ENCODE results near the gene CCDC159. TPM values are rescaled to one million over a fixed set of nuclear protein-coding genes. Genes with fewer than 3 reads are reported as not detected.

CCDC159 gene
- total RNA-seq, 2 donors from 2014 or later, result 12.2 to 15.2 TPM

DNA sequence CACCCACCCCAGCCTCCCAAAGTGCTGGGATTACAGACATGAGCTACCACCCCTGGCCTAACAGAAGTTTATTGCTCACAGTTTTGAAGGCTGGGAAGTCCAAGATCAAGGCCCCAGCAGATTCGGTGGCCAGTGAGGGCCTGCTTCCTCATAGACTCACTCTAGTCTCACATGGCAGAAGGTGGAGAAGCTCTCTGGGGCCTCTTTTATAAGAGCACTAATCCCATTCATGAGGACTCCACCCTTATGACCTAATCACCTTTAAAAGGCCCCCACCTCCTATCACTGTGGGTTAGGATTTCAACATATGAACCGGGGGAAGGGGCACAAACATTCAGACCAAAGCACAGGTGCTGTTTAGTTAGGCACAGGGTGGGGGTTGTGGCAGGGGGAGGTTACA is 21.2 kb downstream of the CCDC159 start:
- H3K4me3 Mint-ChIP-seq, result no peak overlapping the region
- Histone ChIP-seq H3K27me3 (ENCODE audit: control insufficient read depth, insufficient read depth, low read length, poor library complexity, severe bottlenecking) (no peaks in the 10 kb centered on the region), H3K27ac (ENCODE audit: low read depth, low read length) (no peak overlapping the region), H3K4me3 (ENCODE audit: low read length) (no peak overlapping the region), H3K9me3 (ENCODE audit: control insufficient read depth, low read length) (no peaks in the 10 kb centered on the region), H3K4me1 (ENCODE audit: control insufficient read depth, insufficient read depth, low read length) (no peaks in the 10 kb centered on the region), H3K36me3 (ENCODE audit: control insufficient read depth, insufficient read depth, low read length) (no peaks in the 10 kb centered on the region), H3K9ac (ENCODE audit: extremely low read depth, low read length, poor library complexity, severe bottlenecking) (no peak overlapping the region)
- H3K27me3 Mint-ChIP-seq (ENCODE audit: insufficient read depth), result no peaks in the 10 kb centered on the region
- DNase-seq, result no peak
- 86 to 90% methylated on average over 1 to 2 of the region's 2 CpGs for WGBS, 2 experiments (ENCODE audit: insufficient coverage in 1 of 2, insufficient read length in 1 of 2)
- peaks cover 14% of the 10 kb centered on the region for H3K36me3 Mint-ChIP-seq (ENCODE audit: low read depth)
- TF ChIP-seq, protein P1, sequence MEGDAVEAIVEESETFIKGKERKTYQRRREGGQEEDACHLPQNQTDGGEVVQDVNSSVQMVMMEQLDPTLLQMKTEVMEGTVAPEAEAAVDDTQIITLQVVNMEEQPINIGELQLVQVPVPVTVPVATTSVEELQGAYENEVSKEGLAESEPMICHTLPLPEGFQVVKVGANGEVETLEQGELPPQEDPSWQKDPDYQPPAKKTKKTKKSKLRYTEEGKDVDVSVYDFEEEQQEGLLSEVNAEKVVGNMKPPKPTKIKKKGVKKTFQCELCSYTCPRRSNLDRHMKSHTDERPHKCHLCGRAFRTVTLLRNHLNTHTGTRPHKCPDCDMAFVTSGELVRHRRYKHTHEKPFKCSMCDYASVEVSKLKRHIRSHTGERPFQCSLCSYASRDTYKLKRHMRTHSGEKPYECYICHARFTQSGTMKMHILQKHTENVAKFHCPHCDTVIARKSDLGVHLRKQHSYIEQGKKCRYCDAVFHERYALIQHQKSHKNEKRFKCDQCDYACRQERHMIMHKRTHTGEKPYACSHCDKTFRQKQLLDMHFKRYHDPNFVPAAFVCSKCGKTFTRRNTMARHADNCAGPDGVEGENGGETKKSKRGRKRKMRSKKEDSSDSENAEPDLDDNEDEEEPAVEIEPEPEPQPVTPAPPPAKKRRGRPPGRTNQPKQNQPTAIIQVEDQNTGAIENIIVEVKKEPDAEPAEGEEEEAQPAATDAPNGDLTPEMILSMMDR (conservative IDR thresholded peaks at IDR 0.05), result no peak
- no peaks in the 10 kb centered on the region for H3K4me1 Mint-ChIP-seq
- no peaks in the 10 kb centered on the region for H3K9me3 Mint-ChIP-seq
- no peak overlapping the region for H3K27ac Mint-ChIP-seq

DNA sequence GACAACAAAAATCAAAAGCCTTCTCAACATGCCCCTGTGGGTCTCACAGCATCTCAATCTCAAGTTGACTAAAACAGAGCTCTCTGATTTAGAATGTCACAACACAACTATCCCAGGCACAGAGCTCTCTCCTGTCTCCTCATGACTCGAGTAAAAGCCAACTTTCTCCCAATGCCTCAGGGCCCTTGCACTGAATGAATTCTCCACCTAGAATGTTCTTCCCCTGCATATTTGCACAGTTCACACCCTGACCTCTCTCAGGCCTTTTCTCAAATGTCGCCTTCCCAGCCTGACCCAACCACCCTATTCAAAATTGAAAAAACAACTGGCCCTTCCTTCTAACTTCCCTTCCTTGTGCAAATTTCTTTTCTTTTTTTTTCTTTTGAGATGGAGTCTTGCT is 24.4 kb downstream of the CCDC159 start:
- Histone ChIP-seq H3K9me3 (ENCODE audit: control insufficient read depth, low read length) (no peaks in the 10 kb centered on the region), H3K4me1 (ENCODE audit: control insufficient read depth, insufficient read depth, low read length) (peaks cover 4% of the 10 kb centered on the region), H3K4me3 (ENCODE audit: low read length) (no peak overlapping the region), H3K9ac (ENCODE audit: extremely low read depth, low read length, poor library complexity, severe bottlenecking) (no peak overlapping the region), H3K36me3 (ENCODE audit: control insufficient read depth, insufficient read depth, low read length) (no peaks in the 10 kb centered on the region), H3K27ac (ENCODE audit: low read depth, low read length) (no peak overlapping the region), H3K27me3 (ENCODE audit: control insufficient read depth, insufficient read depth, low read length, poor library complexity, severe bottlenecking) (no peaks in the 10 kb centered on the region)
- H3K27me3 Mint-ChIP-seq (ENCODE audit: insufficient read depth), result no peaks in the 10 kb centered on the region
- H3K4me3 Mint-ChIP-seq, result no peak overlapping the region
- peaks cover 14% of the 10 kb centered on the region for H3K36me3 Mint-ChIP-seq (ENCODE audit: low read depth)
- H3K4me1 Mint-ChIP-seq, result no peaks in the 10 kb centered on the region
- no peak for DNase-seq
- no peaks in the 10 kb centered on the region for H3K9me3 Mint-ChIP-seq
- WGBS, 2 experiments (ENCODE audit: insufficient coverage in 1 of 2, insufficient read length in 1 of 2), result 91 to 94% methylated on average over 2 of the region's 2 CpGs
- H3K27ac Mint-ChIP-seq, result no peak overlapping the region
- TF ChIP-seq, protein P1 (conservative IDR thresholded peaks at IDR 0.05), result no peak

DNA sequence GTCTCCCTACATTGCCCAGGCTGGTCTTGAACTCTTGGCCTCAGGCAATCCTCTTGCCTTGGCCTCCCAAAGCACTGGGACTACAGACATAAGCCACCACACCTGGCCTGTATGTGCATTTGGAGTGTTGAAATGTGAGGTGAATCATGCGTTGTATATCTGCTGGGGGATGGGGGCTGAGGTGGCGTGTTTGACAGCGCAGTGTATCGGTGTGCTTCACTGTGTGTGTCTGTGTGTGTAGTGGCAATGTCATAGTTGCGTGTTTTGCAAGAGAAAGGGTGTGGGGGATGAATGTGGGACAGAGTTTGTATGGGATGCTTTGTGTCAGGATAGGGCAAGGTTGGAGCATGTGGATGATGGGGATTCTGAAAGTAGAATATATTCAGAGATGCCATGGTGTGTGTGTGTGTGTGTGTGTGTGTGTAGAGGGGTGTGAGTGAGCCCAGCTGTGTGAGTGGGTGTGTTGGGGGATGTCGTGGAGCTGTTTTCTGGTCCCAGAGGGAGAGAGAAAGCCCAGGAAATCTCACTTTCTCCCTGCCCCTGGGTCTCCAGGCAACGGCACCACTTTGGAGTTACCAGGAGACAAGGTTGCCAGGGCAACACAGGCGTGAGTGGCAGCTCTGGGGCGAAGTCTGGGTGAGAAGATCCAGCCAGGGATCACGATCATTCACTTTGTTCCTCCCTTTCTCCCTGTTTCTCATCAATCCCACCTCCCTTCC is 27.0 kb downstream of the CCDC159 start:
- peak; percentile 89 for DNase-seq
- 35 to 64% methylated on average over 6 to 10 of the region's 10 CpGs for WGBS, 2 experiments (ENCODE audit: insufficient coverage in 1 of 2, insufficient read length in 1 of 2)
- Histone ChIP-seq H3K9me3 (ENCODE audit: control insufficient read depth, low read length) (no peaks in the 10 kb centered on the region), H3K27me3 (ENCODE audit: control insufficient read depth, insufficient read depth, low read length, poor library complexity, severe bottlenecking) (no peaks in the 10 kb centered on the region), H3K9ac (ENCODE audit: extremely low read depth, low read length, poor library complexity, severe bottlenecking) (no peak overlapping the region), H3K4me3 (ENCODE audit: low read length) (no peak overlapping the region), H3K27ac (ENCODE audit: low read depth, low read length) (peak overlapping the region; percentile 91), H3K4me1 (ENCODE audit: control insufficient read depth, insufficient read depth, low read length) (peaks cover 4% of the 10 kb centered on the region), H3K36me3 (ENCODE audit: control insufficient read depth, insufficient read depth, low read length) (peaks cover 9% of the 10 kb centered on the region)
- no peaks in the 10 kb centered on the region for H3K9me3 Mint-ChIP-seq
- no peak overlapping the region for H3K4me3 Mint-ChIP-seq
- H3K27me3 Mint-ChIP-seq (ENCODE audit: insufficient read depth), result no peaks in the 10 kb centered on the region
- TF ChIP-seq, protein P1 (conservative IDR thresholded peaks at IDR 0.05), result no peak
- H3K27ac Mint-ChIP-seq, result peak overlapping the region; percentile 3
- H3K36me3 Mint-ChIP-seq (ENCODE audit: low read depth), result peaks cover 19% of the 10 kb centered on the region
- no peaks in the 10 kb centered on the region for H3K4me1 Mint-ChIP-seq

Data from endodermal cell (in vitro differentiated cells).